ENCODE measurements around the gene PLCB2. TPM values are rescaled to one million over a fixed set of nuclear protein-coding genes. Genes with fewer than 3 reads are reported as not detected.

Gene PLCB2
- total RNA-seq, 1 donor from 2014 or later = 8.7 TPM

GRCh38 chr15:40325700-40326099 is 18.0 kb upstream of the PLCB2 start:
- Mint-ChIP-seq H3K36me3 (ENCODE audit: low read depth) (no peaks in the 10 kb centered on the region), H3K27me3 (ENCODE audit: low read depth) (peaks cover 22% of the 10 kb centered on the region), H3K9me3 (no peaks in the 10 kb centered on the region), H3K4me1 (peaks cover 65% of the 10 kb centered on the region), H3K4me3 (peak overlapping the region; percentile 88), H3K27ac (ENCODE audit: unreplicated experiment) (no peak overlapping the region)
- no peak for DNase-seq (ENCODE audit: low read depth, low spot score)
- TF ChIP-seq CTCF (conservative IDR thresholded peaks at IDR 0.05) = no peak

GRCh38 chr15:40325188-40325587 is 17.5 kb upstream of the PLCB2 start:
- no peak for DNase-seq (ENCODE audit: low read depth, low spot score)
- TF ChIP-seq CTCF (conservative IDR thresholded peaks at IDR 0.05) = no peak
- Mint-ChIP-seq H3K4me1 (peaks cover 60% of the 10 kb centered on the region), H3K4me3 (peak overlapping the region; percentile 88), H3K36me3 (ENCODE audit: low read depth) (no peaks in the 10 kb centered on the region), H3K27ac (ENCODE audit: unreplicated experiment) (no peak overlapping the region), H3K27me3 (ENCODE audit: low read depth) (peaks cover 23% of the 10 kb centered on the region), H3K9me3 (no peaks in the 10 kb centered on the region)

GRCh38 chr15:40323953-40324937 is 16.5 kb upstream of the PLCB2 start:
- TF ChIP-seq CTCF (conservative IDR thresholded peaks at IDR 0.05) = no peak
- Mint-ChIP-seq H3K27me3 (ENCODE audit: low read depth) (peaks cover 29% of the 10 kb centered on the region), H3K36me3 (ENCODE audit: low read depth) (no peaks in the 10 kb centered on the region), H3K4me1 (peaks cover 51% of the 10 kb centered on the region), H3K27ac (ENCODE audit: unreplicated experiment) (no peak overlapping the region), H3K4me3 (peak overlapping the region; percentile 88), H3K9me3 (no peaks in the 10 kb centered on the region)
- DNase-seq (ENCODE audit: low read depth, low spot score) = no peak

GRCh38 chr15:40323239-40323952 is 15.7 kb upstream of the PLCB2 start, which contains the start of gene INAFM2:
TSS of gene INAFM2 (plus strand) at chr15:40323692. CDS start at chr15:40324056, 364 bp downstream.
- peaks cover 29% of the 10 kb centered on the region for H3K27me3 Mint-ChIP-seq (ENCODE audit: low read depth)
- no peak within 1 kb of the TSS for H3K27ac Mint-ChIP-seq (ENCODE audit: unreplicated experiment)
- H3K9me3 Mint-ChIP-seq = no peaks in the 10 kb centered on the region
- peak; percentile 91 for DNase-seq (ENCODE audit: low read depth, low spot score)
- peak within 1 kb of the TSS; percentile 88 for H3K4me3 Mint-ChIP-seq
- no peaks in the 10 kb centered on the region for H3K36me3 Mint-ChIP-seq (ENCODE audit: low read depth)
- peak; percentile 76 for TF ChIP-seq CTCF (conservative IDR thresholded peaks at IDR 0.05)
- peaks cover 43% of the 10 kb centered on the region for H3K4me1 Mint-ChIP-seq

- no peak for TF ChIP-seq CTCF (conservative IDR thresholded peaks at IDR 0.05)
- H3K4me3 Mint-ChIP-seq = peak overlapping the region; percentile 82
- H3K36me3 Mint-ChIP-seq (ENCODE audit: low read depth) = no peaks in the 10 kb centered on the region
- H3K4me1 Mint-ChIP-seq = peaks cover 36% of the 10 kb centered on the region
- peaks cover 33% of the 10 kb centered on the region for H3K27me3 Mint-ChIP-seq (ENCODE audit: low read depth)
- H3K27ac Mint-ChIP-seq (ENCODE audit: unreplicated experiment) = no peak overlapping the region
- no peak for DNase-seq (ENCODE audit: low read depth, low spot score)
- H3K9me3 Mint-ChIP-seq = no peaks in the 10 kb centered on the region
Observed at GRCh38 chr15:40322531-40323238, 14.9 kb upstream of the PLCB2 start.
